GM21526 (cell line): ENCODE results near the gene PKM.
A peak's percentile ranks its signal among the peaks of the same experiment; 100 is the strongest.

Experiments
- ATAC-seq: cut with Tn5 transposase; IDR thresholded peaks from one replicate; pipeline ENCODE4 v1.9.1; 2021; ENCODE audit warnings: moderate library complexity; ENCODE audit not compliant: unreplicated experiment, low FRiP score

PKM gene

DNA sequence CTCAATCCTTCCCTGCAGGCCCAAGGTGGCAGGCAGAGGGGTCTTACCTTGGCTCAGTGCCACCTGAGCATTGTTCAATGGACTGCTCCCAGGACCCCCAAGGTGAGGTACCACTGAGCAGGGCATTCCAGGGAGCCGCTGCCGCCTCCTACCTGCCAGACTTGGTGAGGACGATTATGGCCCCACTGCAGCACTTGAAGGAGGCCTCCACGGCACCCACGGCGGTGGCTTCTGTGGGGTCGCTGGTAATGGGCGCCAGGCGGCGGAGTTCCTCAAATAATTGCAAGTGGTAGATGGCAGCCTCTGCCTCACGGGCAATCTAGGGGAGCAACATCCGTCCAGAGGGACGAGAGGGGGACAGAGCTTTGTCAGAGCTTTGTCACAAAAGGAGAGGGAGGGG, 28.7 kb downstream of the PKM start:
- ATAC-seq: no peak

DNA sequence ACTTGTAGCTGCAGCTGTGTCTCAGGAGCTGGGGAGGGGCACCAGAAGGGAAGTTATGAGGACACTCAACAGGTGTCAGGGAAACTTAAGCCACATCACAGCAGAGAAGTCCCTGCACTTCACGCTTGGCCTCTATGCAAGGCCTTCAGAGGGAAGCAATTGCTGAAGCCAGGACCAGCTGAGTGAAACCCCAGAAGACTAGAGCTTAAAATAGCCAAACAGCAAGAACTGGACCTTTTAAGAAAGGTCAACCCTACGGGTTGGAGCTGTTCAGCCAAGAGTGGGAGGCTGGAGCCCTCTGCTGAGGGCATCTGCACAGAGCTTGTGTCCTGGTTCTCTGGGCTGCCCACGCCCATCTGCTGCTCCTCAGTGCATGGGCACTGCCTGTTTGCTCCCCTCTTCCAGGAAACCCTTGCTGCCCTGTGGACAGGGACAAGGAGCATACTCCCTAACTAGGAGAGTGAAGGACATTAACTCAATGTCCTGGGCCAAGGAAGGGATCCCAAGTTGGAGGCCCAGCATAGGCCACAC, 29.5 kb downstream of the PKM start:
- no peak for ATAC-seq

DNA sequence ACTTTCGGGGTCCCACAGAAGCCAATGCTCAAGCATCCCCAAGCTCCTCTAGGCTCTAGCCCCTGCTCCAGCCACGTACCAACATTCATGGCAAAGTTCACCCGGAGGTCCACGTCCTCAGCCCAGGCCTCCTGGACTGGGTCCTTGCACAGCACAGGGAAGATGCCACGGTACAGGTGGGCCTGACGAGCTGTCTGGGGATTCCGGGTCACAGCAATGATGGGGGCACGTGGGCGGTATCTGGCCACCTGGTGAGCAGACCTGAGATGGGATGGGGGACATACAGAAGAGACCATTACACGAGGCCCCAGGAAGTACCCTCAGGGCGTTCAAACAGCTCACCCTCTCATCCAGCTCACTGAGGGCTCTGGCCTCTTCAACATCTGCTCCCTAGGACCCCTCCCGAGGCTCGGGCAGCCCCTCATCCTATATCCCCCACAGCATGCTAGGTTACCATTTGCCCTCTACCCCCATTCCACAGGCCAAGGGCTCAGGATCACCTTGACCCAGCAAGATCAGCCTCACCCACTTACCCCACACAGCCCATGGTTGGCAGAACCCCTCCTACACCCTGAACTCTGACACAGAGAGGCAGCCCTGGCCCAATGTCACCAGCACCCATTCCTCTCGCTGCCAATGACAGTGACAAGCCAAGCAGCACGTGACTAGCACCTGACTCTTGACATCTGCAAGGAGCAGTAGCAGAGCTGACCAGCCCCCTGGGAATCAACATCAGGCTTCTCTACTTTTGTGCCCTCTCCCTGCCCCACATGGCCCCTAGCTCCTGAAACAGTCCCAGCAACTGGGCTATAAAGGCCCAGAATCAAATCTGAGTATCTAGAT, 30.4 kb downstream of the PKM start:
- ATAC-seq: no peak

DNA sequence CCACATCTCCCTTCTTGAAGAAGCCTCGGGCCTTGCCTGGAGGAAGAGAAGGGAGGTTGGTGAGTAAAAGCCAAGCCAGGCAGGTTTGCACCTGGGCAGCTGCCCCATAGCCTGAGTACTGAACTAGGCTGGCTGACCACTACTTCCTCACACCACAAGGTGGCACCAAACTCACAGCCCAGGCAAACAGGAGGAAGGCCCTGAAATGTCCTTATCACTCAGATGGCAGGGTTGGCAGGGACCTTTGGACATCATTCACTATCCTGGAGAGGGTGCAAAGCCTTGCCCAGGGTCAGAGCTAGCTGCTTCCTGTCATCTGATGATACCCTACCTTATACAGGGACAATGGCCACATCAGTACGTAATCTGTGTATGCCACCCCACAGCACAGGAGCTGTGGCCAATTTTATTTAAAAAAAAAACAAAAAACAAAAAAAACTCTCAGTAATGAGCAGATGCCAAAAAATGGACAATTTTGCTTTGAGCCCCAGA, 31.2 kb downstream of the PKM start:
- ATAC-seq: peak; percentile 42

DNA sequence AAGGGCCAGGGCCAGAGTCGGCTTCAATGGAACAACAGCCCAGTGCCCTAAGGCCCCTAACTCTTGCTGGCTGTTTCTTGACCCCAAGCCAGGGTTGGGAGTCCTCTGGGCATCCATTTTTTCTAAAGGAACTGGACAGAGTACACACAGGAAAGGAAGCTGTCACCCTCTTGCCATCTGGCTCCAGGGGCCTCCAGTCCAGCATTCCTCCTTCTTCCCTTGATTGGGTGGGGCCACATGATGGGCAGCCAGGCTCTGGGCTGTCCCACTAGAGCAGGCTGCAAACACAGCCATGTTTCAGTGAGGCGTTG, 31.8 kb downstream of the PKM start:
- no peak for ATAC-seq

DNA sequence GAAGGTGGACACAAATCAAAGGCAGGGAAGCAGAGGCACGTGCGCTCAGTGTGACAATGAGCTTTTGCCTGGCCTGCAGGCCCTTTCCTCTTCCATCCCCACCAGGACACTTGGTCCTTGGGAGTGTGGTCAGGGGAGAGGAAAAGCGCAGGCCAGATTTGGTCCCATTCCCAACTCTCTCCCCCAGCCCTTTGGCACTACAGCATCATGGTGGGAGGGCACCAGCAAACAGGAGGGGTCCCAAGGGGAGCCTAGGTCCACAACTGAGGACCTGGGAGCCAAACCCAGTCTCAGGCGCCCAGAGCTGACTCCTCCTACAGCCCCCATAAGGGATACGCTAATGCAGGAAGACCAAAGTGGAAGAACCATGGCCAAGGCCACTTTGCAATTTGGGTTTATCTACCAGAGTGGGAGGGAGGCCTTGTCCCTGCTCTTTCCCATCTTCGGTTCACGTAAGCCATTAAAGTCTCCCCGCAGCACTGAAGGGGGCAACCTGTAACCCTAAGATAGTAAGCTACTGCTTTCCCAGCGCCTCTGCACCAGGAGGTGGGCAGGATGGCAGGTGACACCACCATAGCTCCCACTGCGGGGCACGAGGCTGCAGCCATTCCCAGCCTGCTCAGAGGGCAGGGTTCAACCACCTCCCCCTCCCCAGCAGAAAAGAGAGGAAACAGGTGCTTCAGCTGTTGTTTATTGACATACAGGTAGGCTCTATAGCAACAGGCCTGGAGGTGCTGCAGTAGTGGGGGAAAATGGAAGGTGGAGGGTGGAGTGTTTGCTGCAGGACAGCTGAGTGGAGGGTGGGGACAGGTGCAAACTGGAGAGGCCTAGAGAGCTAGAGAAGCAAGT, 32.4 kb downstream of the PKM start:
- ATAC-seq: no peak

DNA sequence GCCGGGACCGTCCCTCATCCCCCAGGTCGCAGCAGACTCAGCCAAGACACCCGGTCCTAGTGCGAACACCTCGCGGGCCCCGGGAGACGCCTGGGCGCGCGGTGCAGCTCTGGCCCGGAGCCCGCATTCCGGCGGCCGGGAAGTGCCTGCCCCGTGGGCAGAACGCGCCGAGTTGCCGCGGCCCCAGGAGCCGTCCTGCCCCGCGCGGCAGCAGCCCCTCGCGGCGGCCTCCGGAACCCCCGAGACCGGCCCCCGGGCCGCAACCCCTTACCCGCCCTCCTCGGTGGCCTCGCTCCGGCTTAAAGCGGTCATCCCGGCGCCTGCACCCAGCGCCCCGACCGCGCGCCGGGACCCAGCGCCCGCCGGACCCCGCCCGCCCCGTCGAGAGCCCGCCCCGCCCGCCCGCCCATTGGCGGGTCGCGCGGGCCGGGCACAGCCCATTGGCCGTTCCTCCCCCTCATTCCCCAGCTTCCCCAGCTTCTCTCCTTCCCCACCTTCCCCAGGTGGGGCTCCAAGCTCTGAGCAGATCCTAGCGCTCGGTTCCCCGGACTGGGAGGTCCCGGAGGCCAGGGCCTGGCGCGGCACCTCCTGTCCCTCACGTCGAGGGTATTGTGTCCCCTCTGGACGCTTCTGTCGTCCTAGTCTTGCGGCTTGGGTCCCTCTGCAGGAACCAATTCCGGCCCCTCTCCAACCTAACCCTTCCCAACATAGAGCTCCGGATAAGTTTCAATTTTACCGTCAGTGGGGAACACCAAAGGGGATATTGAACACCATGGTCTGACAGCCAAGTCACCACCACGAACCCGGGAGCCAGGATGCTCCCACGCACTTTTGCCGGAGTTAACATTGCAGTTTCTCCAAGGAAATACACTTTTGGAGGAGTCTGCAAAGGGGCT, 33.3 kb downstream of the PKM start, which contains the start of gene GRAMD2A:
GRAMD2A (minus strand) TSS at position 328 of the 896 bp plus-strand sequence.
- ATAC-seq: no peak

DNA sequence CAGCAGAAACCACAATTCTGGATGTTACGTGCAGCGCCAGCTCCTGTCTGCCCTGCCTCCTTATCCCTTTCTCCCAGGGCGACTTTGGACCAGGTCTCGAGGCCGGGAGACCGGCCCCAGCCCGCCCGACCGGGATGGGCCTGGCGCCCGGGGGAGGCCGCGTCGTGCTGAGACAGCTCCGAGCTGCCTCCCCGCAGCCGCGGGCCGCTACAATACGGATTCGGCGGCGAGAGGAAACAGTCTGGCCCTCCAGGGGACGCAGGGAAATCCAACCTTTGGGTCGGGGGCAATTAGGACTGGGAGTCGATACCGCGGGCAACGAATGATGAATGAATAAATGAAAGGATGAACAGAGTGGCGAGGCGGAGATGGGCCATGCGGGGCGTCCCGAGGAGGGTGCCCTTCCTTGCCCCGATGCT, 33.9 kb downstream of the PKM start:
- no peak for ATAC-seq

DNA sequence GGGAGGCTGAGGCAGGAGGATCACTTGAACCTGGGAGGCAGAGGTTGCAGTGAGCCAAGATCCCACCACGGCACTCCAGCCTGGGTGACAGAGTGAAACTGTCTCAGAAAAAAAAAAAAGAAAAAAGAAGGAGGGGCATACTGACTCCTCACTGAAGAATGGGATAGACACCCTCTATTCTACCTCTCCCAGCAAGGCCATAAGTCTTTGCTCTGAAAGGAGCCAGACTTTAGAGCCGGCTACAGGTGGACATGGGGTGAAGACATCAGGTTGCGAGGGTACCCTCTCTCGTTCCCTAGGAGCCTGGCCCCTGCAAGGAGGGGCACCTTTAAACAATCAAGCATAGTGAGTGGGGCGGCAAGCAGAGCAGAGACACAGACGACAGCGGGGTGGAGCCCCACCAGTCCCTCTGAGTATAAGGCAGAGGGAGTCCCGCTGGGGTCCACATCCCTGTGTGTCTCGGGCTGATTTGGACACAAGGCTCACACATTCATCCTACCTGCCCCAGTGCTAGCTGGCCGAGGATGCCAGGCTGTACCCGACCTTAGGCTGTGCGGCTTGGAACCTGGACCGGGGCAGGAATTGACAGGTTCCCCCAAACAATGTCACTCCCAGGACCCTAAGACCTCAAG, 34.5 kb downstream of the PKM start:
- no peak for ATAC-seq

DNA sequence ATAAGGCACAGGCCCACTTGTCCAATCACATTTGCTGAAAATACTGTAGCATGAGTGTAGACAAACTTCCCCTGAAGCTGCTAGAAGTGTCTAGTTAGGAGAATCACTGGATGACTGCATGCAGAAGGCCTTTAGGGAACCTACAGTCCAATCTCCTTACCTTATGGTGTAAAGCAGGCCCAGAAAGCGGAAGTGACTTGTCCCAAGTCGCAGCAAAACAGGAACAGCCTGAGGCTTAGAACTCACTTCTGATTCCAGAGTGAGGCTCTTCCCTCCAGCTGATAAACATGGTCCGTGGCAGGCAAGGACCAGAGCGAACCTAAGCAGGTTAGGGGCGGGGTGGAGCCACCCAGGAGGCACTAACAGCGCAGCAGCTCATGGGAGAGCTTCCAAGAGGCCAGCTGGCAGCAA, 35.9 kb downstream of the PKM start:
- no peak for ATAC-seq

DNA sequence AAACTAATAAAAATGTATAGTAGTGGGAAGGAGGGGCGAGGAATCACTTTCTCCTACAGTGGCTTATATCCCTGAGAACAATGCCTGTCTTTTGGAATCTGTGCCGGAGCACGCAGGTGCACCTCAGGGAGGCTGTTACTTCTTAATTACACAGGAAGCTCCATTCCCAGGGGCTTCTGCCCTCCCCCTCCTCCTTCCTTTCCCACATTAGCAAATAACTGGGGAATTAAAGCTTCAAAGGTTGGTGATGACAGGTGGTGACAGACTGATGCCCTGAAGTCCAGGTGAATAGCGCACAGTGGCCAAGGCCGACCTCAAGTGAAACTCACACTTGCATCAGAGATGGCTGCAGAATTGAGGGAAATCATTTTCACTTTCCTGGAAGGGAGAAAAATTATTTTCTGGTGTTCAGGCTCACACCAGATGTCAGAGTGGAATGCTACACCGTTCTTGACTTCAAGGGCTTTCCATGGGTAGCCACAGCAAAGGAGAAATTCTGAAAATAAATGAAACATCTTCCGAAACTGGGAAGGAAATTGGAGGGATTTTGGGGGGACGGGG, 37.1 kb downstream of the PKM start:
- no peak for ATAC-seq

DNA sequence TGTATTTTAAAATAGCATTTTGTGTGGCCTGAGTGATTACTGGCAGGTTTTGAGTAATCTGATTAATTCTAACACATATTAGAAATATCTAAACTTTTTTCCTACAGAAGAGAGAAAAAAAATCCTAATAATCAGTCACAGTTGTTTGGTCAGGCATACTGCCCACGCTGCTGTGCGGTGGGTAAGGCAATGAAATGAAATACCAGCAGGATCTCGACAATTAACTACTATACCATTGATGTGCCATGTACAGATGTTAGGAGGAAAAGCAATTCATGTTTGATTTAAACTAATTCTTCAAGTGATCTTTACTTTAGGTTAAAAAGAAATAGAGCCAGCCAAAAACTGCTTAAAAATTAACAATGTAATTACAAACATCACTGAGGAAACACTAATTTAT, 38.6 kb downstream of the PKM start:
- no peak for ATAC-seq

DNA sequence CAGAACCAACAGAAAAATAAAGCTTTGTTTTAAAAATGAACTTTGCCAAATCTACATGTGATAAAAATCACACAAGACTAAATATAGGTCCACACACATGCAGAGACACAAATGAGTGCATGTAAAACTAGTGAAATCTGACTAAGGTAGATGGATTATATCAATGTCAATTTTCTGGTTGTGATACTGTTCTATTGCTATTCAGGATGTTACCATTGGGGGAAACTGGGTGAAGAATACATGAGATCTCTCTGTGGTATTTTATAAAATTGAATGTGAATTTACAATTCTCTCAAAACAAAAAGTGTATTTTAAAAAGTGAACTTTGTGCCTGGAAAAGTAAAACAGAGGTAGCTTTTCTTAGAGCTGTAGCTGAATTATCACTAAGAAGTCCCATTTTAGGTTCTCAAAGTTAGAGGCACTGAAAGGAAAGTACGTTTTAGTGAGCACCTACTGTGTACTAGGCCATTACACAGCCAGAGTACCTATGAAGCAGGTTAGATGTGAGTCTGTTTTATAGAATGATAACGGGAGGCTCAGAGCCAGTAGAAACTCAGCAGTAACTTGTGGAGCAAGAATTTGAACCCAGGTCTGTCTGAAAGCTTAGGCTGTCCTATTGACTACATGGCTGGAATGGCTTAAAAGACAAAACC, 41.6 kb downstream of the PKM start:
- no peak for ATAC-seq

DNA sequence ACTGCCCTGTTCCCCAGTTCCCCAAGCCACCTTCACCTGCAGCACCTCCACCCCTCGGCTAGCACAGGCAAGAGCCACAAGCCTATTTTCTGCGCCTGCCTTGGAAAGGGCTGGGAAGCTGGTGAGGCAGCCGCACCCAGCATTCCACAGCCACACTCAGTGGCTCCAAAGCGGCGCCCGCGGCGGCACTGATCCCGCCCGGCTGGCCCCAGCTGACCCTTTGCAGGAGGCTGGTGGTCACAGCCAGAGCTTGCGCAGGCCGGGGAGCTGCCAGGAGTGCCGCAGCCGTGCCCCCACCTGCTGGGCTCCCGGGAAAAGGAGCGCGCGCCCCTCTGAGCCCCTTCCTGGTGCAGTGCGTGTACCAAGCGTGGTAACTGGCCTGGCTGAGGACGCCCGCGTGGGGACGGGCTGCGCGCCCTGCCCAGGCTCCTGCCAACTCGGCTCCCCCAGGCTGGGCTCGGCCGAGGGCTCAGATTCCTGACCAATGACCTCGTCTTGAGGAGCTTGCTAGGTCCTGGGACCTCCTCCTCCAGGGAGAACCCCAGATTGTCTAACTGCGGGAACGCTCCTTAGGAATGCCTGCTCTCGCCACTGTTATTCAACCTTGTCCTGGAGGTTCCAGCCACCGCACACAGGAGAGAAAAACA, 46.7 kb downstream of the PKM start:
- no peak for ATAC-seq

DNA sequence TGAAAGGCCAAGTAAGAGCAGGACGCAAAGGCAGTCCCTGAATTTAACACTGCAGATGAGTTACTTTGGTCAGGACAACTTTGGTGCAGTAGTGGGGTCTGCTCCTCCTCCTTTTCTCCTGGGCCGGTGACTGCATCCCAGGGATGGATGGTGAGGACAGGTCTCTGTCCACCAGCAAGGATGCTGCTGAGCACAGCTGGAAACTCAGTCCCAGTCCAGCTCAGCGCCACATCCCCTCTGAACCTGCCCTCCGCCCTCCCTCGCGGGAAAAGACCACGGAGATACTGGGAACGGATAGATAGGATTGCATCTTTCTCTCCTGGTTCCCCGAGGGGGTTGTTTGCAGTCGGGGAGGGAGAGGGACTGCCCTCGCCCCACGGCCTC, 47.2 kb downstream of the PKM start:
- ATAC-seq: no peak

DNA sequence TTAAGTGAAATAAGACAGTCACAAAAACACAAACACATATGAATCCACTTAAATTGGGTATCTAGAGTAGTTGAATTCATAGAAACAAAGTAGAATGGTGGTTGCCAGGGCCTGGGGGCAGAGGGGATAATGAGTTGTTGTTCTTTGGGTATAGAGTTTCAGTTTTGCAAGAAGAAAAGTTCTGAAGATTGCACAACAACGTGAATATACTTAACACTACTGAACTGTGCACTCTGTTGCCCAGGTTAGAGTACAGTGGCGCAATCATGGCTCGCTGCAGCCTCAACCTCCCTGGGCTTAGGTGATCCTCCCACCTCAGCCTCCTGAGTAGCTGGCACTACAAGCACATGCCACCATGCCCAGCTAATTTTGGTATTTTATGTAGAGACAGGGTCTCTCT, 48.3 kb downstream of the PKM start:
- ATAC-seq: no peak

DNA sequence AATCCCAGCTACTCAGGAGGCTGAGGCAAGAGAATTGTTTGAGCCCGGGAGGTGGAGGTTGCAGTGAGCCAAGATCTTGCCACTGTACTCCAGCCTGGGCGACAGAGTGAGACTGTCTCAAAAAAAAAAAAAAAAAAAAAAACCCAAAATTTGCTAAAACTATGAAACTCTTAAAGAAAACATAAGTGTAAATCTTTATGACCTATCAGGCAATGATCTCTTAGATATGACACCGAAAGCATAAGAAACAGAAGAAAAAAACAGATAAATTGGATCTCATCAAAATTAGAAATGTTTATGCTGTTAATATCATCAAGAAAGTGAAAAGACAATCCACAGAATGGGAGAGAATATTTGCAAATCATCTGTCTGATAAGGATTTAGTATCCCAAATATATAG, 48.7 kb downstream of the PKM start:
- ATAC-seq: no peak

DNA sequence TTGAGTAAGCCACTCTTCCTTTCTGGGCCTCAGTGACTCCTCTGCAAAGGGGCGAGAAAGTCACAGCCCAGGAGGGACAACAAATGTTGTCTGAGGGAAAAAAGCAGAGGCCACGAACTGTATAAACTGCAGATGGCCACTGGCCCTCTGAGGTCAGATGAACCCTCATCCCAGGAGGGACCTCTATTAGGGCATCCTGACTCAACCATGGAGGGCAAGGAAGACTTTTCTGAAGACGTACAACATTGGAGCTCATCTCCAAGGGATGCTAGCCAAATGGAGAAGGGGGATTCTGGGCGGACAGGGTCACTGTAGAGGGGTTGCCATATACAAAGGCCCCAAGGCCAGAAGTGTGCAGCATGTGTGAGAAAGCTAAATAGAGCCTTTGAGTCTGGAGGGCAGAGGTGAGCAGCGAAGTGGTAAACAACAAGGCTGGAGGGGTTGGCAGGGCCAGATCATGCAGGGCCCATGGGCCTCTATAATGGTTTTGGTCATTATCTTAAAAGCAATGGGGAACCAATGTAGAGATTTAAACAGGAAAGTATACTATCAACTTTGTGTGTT, 50.1 kb downstream of the PKM start:
- no peak for ATAC-seq
